GDM1 (cell line): ENCODE measurements around the gene MINPP1.
"Not testable (repeated sequence)": the region's sequence is repeated elsewhere in the genome, so short reads cannot be mapped to it uniquely, and the experiment has no call there.

Experiments
- DNase-seq: peaks from one replicate; lab custom pipeline; 2025; lab: John Stamatoyannopoulos, UW

The MINPP1 gene

GRCh38 chr10:87575851-87576250 is 71.2 kb downstream of the MINPP1 start:
- DNase-seq: no peak

- no peak for DNase-seq
These were observed 73.6 kb downstream of the MINPP1 start for GRCh38 chr10:87578160-87578841.

- no peak for DNase-seq
These were observed 74.2 kb downstream of the MINPP1 start for GRCh38 chr10:87578842-87579401.

GRCh38 chr10:87579563-87579962 is 74.9 kb downstream of the MINPP1 start:
- DNase-seq: no peak

- no peak for DNase-seq
These were observed 75.3 kb downstream of the MINPP1 start for GRCh38 chr10:87580016-87580415.

GRCh38 chr10:87585565-87586514 is 81.1 kb downstream of the MINPP1 start:
- no peak for DNase-seq

GRCh38 chr10:87589645-87590051 is 85.0 kb downstream of the MINPP1 start:
- no peak for DNase-seq

- DNase-seq: no peak
These were observed 86.3 kb downstream of the MINPP1 start for GRCh38 chr10:87590705-87591588.

- DNase-seq: no peak
These were observed 86.8 kb downstream of the MINPP1 start for GRCh38 chr10:87591589-87591886.

- DNase-seq: not testable (repeated sequence)
These were observed 88.2 kb downstream of the MINPP1 start for GRCh38 chr10:87592920-87593319.

- no peak for DNase-seq
These were observed 89.0 kb downstream of the MINPP1 start for GRCh38 chr10:87593702-87594101.

GRCh38 chr10:87594181-87594580 is 89.5 kb downstream of the MINPP1 start:
- DNase-seq: no peak

GRCh38 chr10:87594864-87595263 is 90.2 kb downstream of the MINPP1 start:
- no peak for DNase-seq

GRCh38 chr10:87596351-87596750 is 91.7 kb downstream of the MINPP1 start:
- no peak for DNase-seq

GRCh38 chr10:87598700-87599099 is 94.0 kb downstream of the MINPP1 start:
- DNase-seq: no peak

- no peak for DNase-seq
These were observed 95.9 kb downstream of the MINPP1 start for GRCh38 chr10:87600581-87600980.
